ENCODE measurements around the gene DNAJB6. TPM values are rescaled to one million over a fixed set of nuclear protein-coding genes. Genes with fewer than 3 reads are reported as not detected.

The DNAJB6 gene
- total RNA-seq, 2 donors from 2014 or later, result 126 to 174 TPM

- H3K27me3 Mint-ChIP-seq (ENCODE audit: insufficient read depth), result no peaks in the 10 kb centered on the region
- peaks cover 62% of the 10 kb centered on the region for H3K36me3 Mint-ChIP-seq (ENCODE audit: low read depth)
- Histone ChIP-seq H3K9ac (ENCODE audit: extremely low read depth, low read length, poor library complexity, severe bottlenecking) (no peak overlapping the region), H3K4me3 (ENCODE audit: low read length) (no peak overlapping the region), H3K36me3 (ENCODE audit: control insufficient read depth, insufficient read depth, low read length) (peaks cover 51% of the 10 kb centered on the region), H3K4me1 (ENCODE audit: control insufficient read depth, insufficient read depth, low read length) (peaks cover 7% of the 10 kb centered on the region), H3K9me3 (ENCODE audit: control insufficient read depth, low read length) (no peaks in the 10 kb centered on the region), H3K27me3 (ENCODE audit: control insufficient read depth, insufficient read depth, low read length, poor library complexity, severe bottlenecking) (no peaks in the 10 kb centered on the region), H3K27ac (ENCODE audit: low read depth, low read length) (no peak overlapping the region)
- WGBS, 2 experiments (ENCODE audit: insufficient coverage in 1 of 2, insufficient read length in 1 of 2), result 94 to 96% methylated on average over 6 to 8 of the region's 8 CpGs
- H3K4me3 Mint-ChIP-seq, result no peak overlapping the region
- H3K9me3 Mint-ChIP-seq, result no peaks in the 10 kb centered on the region
- DNase-seq, result no peak
- TF ChIP-seq CTCF (conservative IDR thresholded peaks at IDR 0.05), result no peak
- H3K27ac Mint-ChIP-seq, result peak overlapping the region; percentile 48
- peaks cover 13% of the 10 kb centered on the region for H3K4me1 Mint-ChIP-seq
Measured at GRCh38 chr7:157414702-157415096, 77.9 kb downstream of the DNAJB6 start.

GRCh38 chr7:157415486-157415885 lies 78.7 kb downstream of the DNAJB6 start:
- H3K27me3 Mint-ChIP-seq (ENCODE audit: insufficient read depth), result no peaks in the 10 kb centered on the region
- H3K36me3 Mint-ChIP-seq (ENCODE audit: low read depth), result peaks cover 63% of the 10 kb centered on the region
- Histone ChIP-seq H3K4me1 (ENCODE audit: control insufficient read depth, insufficient read depth, low read length) (peaks cover 7% of the 10 kb centered on the region), H3K27me3 (ENCODE audit: control insufficient read depth, insufficient read depth, low read length, poor library complexity, severe bottlenecking) (no peaks in the 10 kb centered on the region), H3K36me3 (ENCODE audit: control insufficient read depth, insufficient read depth, low read length) (peaks cover 46% of the 10 kb centered on the region), H3K4me3 (ENCODE audit: low read length) (no peak overlapping the region), H3K9me3 (ENCODE audit: control insufficient read depth, low read length) (no peaks in the 10 kb centered on the region), H3K27ac (ENCODE audit: low read depth, low read length) (no peak overlapping the region), H3K9ac (ENCODE audit: extremely low read depth, low read length, poor library complexity, severe bottlenecking) (no peak overlapping the region)
- peak overlapping the region; percentile 39 for H3K27ac Mint-ChIP-seq
- TF ChIP-seq CTCF (conservative IDR thresholded peaks at IDR 0.05), result no peak
- no peak overlapping the region for H3K4me3 Mint-ChIP-seq
- no peaks in the 10 kb centered on the region for H3K9me3 Mint-ChIP-seq
- 89 to 97% methylated on average over 8 to 16 of the region's 16 CpGs for WGBS, 2 experiments (ENCODE audit: insufficient coverage in 1 of 2, insufficient read length in 1 of 2)
- H3K4me1 Mint-ChIP-seq, result peaks cover 13% of the 10 kb centered on the region
- DNase-seq, result no peak

GRCh38 chr7:157416011-157416410 lies 79.2 kb downstream of the DNAJB6 start:
- Histone ChIP-seq H3K9me3 (ENCODE audit: control insufficient read depth, low read length) (no peaks in the 10 kb centered on the region), H3K27ac (ENCODE audit: low read depth, low read length) (no peak overlapping the region), H3K4me1 (ENCODE audit: control insufficient read depth, insufficient read depth, low read length) (peaks cover 7% of the 10 kb centered on the region), H3K36me3 (ENCODE audit: control insufficient read depth, insufficient read depth, low read length) (peaks cover 42% of the 10 kb centered on the region), H3K4me3 (ENCODE audit: low read length) (no peak overlapping the region), H3K9ac (ENCODE audit: extremely low read depth, low read length, poor library complexity, severe bottlenecking) (no peak overlapping the region), H3K27me3 (ENCODE audit: control insufficient read depth, insufficient read depth, low read length, poor library complexity, severe bottlenecking) (no peaks in the 10 kb centered on the region)
- no peak for DNase-seq
- no peaks in the 10 kb centered on the region for H3K27me3 Mint-ChIP-seq (ENCODE audit: insufficient read depth)
- no peak for TF ChIP-seq CTCF (conservative IDR thresholded peaks at IDR 0.05)
- 96 to 97% methylated on average over 30 of the region's 30 CpGs for WGBS, 2 experiments (ENCODE audit: insufficient coverage in 1 of 2, insufficient read length in 1 of 2)
- H3K9me3 Mint-ChIP-seq, result no peaks in the 10 kb centered on the region
- peaks cover 64% of the 10 kb centered on the region for H3K36me3 Mint-ChIP-seq (ENCODE audit: low read depth)
- peak overlapping the region; percentile 32 for H3K27ac Mint-ChIP-seq
- no peak overlapping the region for H3K4me3 Mint-ChIP-seq
- H3K4me1 Mint-ChIP-seq, result peaks cover 13% of the 10 kb centered on the region
